Fibroblast of villous mesenchyme (primary cell): Measurements from ENCODE around the gene EEF2KMT. TPM values are rescaled to one million over a fixed set of nuclear protein-coding genes. Genes with fewer than 3 reads are reported as not detected.
"Not testable (repeated sequence)": the region's sequence is repeated elsewhere in the genome, so short reads cannot be mapped to it uniquely, and the experiment has no call there.

Experiments
- DNase-seq: peaks from one replicate; pipeline ENCODE4 v3.0.0-alpha.2; 2010; ENCODE audit warnings: low read depth
- H3K4me3 ChIP-seq: 2 replicates; pipeline ENCODE4 v1.5.1; 2011; ENCODE audit warnings: low read depth, mild to moderate bottlenecking, low read length
- total RNA-seq: library from RNA; depleted of rRNA; stranded (reverse); fragments of >200 nt; gene quantifications from 2 replicates; pipeline ENCODE4 v1.2.3, GENCODE V29; 2012
- TF ChIP-seq, protein P1 (sequence below): IDR thresholded peaks from 2 replicates; pipeline ENCODE4 v1.5.1; 2012; ENCODE audit warnings: low read depth, mild to moderate bottlenecking, low read length; ENCODE audit not compliant: insufficient read depth

Gene EEF2KMT
- total RNA-seq, 1 donor = 11.7 TPM

DNA sequence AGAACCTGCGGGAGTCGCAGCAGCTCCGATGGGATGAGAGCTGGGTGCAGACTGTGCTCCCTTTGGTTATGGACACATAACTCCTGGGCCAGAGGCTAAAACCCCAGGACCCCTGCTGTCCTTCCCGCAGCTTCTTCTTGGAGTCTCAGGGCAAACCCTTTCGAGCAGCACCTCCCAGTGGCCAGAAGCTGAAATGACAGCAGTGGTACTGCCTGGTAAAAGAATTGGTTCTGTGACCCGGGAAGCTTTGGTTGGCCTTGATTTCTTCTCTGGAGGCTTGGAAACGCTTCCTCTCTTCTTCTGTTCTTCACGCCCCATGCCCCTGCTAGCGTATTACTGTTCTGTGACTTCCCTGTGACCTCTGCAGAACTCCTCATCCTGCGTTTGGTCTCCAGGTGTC lies 12.8 kb downstream of the EEF2KMT start:
- TF ChIP-seq, protein P1, sequence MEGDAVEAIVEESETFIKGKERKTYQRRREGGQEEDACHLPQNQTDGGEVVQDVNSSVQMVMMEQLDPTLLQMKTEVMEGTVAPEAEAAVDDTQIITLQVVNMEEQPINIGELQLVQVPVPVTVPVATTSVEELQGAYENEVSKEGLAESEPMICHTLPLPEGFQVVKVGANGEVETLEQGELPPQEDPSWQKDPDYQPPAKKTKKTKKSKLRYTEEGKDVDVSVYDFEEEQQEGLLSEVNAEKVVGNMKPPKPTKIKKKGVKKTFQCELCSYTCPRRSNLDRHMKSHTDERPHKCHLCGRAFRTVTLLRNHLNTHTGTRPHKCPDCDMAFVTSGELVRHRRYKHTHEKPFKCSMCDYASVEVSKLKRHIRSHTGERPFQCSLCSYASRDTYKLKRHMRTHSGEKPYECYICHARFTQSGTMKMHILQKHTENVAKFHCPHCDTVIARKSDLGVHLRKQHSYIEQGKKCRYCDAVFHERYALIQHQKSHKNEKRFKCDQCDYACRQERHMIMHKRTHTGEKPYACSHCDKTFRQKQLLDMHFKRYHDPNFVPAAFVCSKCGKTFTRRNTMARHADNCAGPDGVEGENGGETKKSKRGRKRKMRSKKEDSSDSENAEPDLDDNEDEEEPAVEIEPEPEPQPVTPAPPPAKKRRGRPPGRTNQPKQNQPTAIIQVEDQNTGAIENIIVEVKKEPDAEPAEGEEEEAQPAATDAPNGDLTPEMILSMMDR = peak; percentile 69
- DNase-seq = peak; percentile 48
- H3K4me3 ChIP-seq = not testable (repeated sequence)

- not testable (repeated sequence) for H3K4me3 ChIP-seq, DNase-seq
Measured at GRCh38 chr16:5084099-5084731, 13.4 kb downstream of the EEF2KMT start.

DNA sequence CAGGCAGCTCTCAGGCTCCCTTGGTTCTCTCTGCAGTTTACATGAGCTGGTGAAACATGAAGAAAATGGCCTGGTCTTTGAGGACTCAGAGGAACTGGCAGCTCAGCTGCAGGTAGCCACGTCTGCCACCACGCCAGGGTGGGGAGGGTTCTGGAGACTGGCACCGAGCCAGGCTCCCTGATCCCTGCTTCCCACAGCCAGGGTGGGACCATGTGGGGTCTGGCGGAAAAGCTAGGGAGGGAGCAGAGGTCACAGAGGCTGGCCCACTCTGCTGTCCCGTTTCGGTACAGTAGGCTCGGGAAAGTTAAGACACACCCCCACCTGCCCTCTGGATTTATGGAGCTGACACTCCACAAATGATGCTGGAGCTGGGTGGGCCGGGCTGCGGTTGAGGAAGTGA lies 13.9 kb downstream of the EEF2KMT start:
- H3K4me3 ChIP-seq, DNase-seq: not testable (repeated sequence)

DNA sequence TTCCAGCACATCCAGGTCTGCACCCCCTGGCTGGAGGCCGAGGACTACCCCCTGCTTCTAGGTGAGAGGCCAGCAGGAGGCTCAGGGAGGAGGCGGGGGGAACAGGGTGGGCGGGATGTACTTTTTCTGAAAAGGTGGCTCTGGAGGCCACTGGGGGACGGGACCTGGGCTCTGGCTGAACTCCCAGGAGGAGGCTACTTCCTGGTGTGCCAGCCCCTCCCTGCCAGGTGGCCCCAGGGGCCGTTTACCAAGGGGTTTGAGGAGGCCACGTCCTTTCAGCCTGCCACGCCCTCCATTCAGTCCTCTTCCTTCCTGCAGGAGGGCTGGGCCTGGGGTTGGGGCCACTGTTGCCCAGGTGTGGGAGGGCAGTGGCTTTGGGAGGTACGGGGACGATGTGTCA lies 16.6 kb downstream of the EEF2KMT start:
- H3K4me3 ChIP-seq, DNase-seq: not testable (repeated sequence)

- H3K4me3 ChIP-seq, DNase-seq: not testable (repeated sequence)
Measured at GRCh38 chr16:5080461-5080860, 17.1 kb downstream of the EEF2KMT start.

GRCh38 chr16:5078626-5079025 lies 19.0 kb downstream of the EEF2KMT start:
- no peak for DNase-seq
- no peak overlapping the region for H3K4me3 ChIP-seq
- TF ChIP-seq, protein P1 = no peak

DNA sequence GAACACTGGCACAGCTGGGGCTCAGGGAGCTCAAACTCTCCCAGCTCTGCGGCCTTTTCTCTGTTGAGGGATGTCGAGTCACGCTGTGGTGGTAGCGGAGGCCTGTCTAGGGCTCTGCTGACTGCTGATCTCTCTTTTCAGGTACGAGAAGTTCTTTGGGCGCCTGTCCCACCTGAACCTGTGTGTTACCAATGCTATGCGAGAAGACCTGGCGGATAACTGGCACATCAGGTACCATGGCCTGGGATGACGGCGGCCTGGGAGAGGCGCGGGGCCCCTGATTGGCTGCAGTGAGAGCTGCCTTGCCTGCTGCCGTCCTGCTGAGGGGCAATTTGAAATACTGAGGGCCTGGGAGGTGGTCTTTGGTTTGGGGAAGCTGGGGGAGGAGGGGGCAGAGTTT lies 20.3 kb downstream of the EEF2KMT start:
- no peak overlapping the region for H3K4me3 ChIP-seq
- TF ChIP-seq, protein P1 = no peak
- DNase-seq = no peak

DNA sequence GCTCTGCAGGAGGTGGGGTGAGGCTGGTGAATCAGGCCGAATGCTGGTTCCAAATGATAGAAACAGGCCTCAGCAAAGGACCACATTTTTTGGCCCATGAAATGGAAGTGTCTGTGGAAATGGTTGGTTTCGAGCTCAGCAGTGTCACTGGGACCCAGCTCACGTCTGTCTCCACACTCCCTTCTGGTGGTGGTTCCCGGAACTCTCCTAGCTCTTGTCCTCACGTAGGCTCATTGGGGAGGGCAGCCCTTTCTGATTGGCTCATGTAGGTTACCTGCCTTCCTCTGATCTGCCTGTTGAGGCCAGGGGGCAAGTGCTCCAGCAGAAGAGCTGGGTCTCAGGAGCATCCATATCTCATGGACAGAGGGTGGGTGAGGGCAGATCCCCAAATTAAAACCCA lies 22.0 kb downstream of the EEF2KMT start:
- TF ChIP-seq, protein P1 = peak; percentile 5
- no peak for DNase-seq
- H3K4me3 ChIP-seq = no peak overlapping the region

- H3K4me3 ChIP-seq, DNase-seq: not testable (repeated sequence)
Measured at GRCh38 chr16:5073771-5074170, 23.8 kb downstream of the EEF2KMT start.

DNA sequence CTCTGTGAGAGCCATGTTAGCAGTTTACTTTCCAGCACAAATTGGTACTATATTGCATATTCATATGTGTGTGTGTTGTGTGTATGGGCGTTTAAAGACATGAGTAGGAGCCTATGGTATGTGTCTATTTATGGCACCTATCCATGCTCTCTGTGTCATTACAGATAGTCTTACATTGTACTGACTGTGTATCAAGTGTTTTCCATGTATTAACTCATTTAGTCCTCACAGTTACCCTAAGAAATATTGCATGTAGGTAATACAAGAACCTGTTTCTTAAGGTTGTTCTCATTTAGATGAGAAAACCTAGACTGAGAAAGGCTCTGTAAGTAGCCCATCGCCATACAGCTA lies 24.3 kb downstream of the EEF2KMT start:
- TF ChIP-seq, protein P1 = no peak
- no peak for DNase-seq
- H3K4me3 ChIP-seq = no peak overlapping the region
